HG03066 (cell line): Measurements from ENCODE around the gene CSMD2.

Experiments used
- ATAC-seq: cut with Tn5 transposase; IDR thresholded peaks from one replicate; pipeline ENCODE4 v1.9.1; 2021; ENCODE audit warnings: low read depth; ENCODE audit not compliant: unreplicated experiment

CSMD2 gene

DNA sequence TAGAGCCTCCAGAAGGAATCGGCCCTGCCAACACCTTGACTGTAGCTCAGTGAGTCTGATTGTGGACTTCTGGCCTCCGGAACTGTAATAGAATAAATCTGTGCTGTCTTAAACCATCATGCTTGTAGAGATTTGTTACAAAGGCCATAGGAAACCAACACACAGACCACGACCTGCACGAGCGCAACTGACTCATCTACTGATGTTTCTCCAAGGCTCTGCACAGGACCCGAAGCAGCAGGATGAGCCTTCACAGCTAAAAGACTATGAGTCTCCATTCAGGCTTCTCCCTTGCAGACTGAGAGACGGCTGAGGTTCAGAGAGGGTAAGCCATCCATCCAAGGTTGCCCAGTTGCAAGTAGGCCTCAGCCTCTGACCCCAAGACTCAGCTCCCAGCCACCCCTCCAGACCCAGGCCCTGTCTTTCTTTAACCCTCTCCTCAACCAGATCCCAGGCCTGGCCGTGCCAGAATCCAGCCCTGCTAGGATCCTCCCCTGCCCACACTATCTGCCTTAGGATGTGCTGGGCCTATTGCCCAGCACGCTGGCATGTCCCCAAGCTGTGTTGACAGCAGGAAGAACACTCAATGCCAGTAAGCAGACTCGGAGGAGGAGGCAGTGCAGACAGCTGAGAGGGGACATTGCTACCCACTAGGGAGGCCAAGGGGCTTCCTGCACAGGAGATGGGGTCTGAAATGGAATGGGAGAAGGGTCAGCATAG is 192.2 kb downstream of the CSMD2 start:
- no peak for ATAC-seq

GRCh38 chr1:33971913-33972312 is 193.1 kb downstream of the CSMD2 start:
- no peak for ATAC-seq

GRCh38 chr1:33971018-33971710 is 193.9 kb downstream of the CSMD2 start:
- ATAC-seq, result no peak

GRCh38 chr1:33970148-33970825 is 194.7 kb downstream of the CSMD2 start:
- no peak for ATAC-seq

- ATAC-seq, result no peak
Measured at GRCh38 chr1:33966346-33967141, 198.5 kb downstream of the CSMD2 start.

- ATAC-seq, result no peak
Measured at GRCh38 chr1:33965086-33965485, 199.9 kb downstream of the CSMD2 start.

DNA sequence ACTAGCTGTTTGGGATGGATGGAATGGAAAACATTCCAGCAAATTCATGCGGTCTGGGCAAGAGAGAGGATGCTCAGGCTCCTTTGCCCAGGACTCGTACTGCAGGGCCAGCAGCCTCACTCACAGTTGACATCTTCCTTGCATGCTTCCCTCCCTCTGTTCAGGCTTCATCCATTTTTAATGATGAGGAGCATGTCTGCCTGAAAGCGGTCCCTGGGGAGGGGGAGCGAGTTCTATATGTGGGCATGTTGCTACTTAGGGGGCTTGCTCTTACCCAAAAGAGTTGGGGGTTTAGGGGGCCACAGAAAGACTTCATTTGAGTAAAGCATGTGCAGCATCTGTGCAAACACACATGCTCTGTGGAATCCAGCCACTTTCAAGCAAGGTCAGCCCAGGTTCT is 203.0 kb downstream of the CSMD2 start:
- no peak for ATAC-seq

GRCh38 chr1:33960188-33960895 is 204.7 kb downstream of the CSMD2 start:
- no peak for ATAC-seq

- no peak for ATAC-seq
Measured at GRCh38 chr1:33957854-33958253, 207.2 kb downstream of the CSMD2 start.

- ATAC-seq, result no peak
Measured at GRCh38 chr1:33955096-33955495, 209.9 kb downstream of the CSMD2 start.

GRCh38 chr1:33949570-33949969 is 215.5 kb downstream of the CSMD2 start:
- ATAC-seq, result no peak

DNA sequence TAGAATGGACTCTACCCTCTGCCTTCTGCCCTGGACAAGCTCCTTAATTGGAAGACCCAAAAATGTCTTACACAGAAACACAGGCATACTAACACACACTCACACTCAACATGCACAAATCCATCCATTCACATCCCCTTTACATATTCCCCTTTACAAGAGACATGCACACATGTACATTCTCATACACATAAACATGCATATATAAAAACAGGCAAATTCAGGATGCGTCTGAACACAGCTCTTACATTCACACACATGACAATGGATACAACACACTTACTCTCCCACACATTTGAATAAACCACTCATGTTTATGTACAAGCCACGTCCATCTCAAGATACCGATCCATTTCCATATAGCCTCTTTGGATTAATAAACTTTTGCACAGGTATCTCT is 216.7 kb downstream of the CSMD2 start:
- ATAC-seq, result no peak

DNA sequence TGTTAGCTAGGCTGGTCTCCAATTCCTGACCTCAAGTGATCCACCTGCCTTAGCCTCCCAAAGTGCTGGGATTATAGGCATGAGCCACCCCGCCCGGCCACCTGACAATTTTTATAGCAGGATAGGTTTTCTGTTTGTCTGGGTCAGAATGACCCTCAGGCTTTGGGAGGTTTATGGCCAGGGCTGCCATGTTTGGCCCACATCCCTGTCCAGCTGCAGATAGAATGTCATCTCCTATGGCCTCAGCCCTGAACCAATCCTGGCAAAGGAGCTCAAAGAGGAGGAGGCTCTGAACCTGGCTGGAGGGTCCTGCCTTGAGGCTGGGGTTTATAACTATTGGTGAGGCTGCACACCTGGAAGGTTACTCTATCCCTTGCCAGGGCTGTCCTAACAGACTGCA is 218.2 kb downstream of the CSMD2 start:
- no peak for ATAC-seq

DNA sequence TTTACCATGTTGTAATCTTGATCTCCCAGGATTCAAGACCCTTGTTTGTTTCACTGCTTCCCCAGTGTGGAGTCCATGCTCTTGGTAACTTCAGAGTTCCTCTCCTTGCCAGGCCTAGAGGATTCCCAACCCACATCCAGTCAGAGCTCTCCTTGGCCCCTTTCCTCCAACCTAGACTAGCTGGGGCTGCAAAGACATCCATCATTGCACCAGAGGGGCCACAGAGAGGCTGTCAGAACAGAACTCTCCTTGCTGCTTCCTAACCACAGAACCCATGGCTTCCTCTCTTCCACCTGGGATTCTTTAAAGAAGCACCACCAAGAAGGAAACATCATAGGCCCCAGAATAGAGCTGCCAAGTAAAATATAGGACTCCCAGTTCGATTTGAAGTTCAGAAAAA is 220.2 kb downstream of the CSMD2 start:
- ATAC-seq, result no peak

- no peak for ATAC-seq
Measured at GRCh38 chr1:33943978-33944377, 221.1 kb downstream of the CSMD2 start.

GRCh38 chr1:33932871-33933270 is 232.2 kb downstream of the CSMD2 start:
- ATAC-seq, result no peak

DNA sequence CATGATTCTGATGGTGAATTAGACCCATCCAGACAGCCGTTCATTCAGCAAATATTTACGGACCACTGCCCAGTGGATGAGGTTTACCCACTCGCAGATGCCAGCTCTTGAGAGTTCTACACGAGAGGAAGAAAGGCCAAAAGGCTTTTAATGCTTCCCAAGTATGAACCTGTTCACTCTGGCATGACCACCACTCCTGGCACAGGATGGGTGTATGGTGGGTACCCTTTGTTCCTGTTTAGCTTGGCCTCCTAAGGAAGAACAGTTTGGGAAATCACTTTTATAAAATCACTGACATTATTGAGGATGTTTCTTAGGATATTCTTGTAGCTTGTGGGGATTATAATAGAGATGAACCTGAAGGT is 233.9 kb downstream of the CSMD2 start:
- no peak for ATAC-seq

DNA sequence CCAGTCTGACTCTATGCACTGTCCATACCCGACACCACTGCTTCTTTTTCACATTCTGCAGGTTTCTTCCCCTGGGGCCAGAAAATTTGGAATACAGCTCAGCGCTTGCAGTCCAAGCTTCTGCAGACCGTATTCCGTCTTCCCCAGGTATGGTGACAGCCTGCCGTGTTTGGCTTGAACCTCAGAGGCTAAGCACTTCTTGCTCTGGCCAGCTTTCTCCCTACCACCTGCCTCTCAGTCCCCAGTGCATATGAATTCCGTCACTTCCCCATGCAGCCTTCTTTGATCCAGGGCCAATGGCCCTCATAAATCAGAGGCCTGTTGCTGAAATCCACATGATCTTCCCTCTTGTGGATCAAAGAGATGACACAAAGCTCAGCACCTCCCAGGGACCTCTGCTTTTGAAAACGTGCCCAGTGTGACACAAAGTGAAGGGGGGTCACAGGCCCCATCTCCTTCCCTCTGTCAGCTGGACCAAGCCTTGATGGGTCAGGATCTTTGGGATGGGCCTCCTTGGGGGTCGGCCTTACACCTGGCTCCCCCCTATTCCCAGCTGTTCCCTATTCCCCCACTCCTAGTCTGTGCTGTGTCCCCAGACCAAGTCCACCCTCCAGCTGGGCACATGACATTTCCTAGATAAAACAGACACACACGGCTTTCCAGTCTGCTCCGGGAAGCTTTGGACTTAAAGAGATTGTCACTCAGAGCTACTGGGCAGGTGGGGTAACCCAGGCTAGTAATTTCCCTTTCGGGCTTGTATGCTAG is 234.5 kb downstream of the CSMD2 start:
- no peak for ATAC-seq

- ATAC-seq, result no peak
Measured at GRCh38 chr1:33928251-33928650, 236.8 kb downstream of the CSMD2 start.

- no peak for ATAC-seq
Measured at GRCh38 chr1:33927721-33928120, 237.3 kb downstream of the CSMD2 start.
